ENCODE results near the gene CHD8.

CHD8 gene, protein sequence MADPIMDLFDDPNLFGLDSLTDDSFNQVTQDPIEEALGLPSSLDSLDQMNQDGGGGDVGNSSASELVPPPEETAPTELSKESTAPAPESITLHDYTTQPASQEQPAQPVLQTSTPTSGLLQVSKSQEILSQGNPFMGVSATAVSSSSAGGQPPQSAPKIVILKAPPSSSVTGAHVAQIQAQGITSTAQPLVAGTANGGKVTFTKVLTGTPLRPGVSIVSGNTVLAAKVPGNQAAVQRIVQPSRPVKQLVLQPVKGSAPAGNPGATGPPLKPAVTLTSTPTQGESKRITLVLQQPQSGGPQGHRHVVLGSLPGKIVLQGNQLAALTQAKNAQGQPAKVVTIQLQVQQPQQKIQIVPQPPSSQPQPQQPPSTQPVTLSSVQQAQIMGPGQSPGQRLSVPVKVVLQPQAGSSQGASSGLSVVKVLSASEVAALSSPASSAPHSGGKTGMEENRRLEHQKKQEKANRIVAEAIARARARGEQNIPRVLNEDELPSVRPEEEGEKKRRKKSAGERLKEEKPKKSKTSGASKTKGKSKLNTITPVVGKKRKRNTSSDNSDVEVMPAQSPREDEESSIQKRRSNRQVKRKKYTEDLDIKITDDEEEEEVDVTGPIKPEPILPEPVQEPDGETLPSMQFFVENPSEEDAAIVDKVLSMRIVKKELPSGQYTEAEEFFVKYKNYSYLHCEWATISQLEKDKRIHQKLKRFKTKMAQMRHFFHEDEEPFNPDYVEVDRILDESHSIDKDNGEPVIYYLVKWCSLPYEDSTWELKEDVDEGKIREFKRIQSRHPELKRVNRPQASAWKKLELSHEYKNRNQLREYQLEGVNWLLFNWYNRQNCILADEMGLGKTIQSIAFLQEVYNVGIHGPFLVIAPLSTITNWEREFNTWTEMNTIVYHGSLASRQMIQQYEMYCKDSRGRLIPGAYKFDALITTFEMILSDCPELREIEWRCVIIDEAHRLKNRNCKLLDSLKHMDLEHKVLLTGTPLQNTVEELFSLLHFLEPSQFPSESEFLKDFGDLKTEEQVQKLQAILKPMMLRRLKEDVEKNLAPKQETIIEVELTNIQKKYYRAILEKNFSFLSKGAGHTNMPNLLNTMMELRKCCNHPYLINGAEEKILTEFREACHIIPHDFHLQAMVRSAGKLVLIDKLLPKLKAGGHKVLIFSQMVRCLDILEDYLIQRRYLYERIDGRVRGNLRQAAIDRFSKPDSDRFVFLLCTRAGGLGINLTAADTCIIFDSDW (N-terminal part only)

GRCh38 chr14:21455912-21456667, at the start of gene CHD8:
TSS of gene CHD8 (minus strand) at chr14:21456123. CDS start at chr14:21431643, 24,480 bp downstream.
- H4K20me1 ChIP-seq (ENCODE audit: insufficient read depth, low read length): no peaks in the 10 kb centered on the region
- peak within 1 kb of the TSS; percentile 87 for H3K9ac ChIP-seq (ENCODE audit: low read length)
- H3K9me2 ChIP-seq (ENCODE audit: low read depth, low read length): no peaks in the 10 kb centered on the region
- H3K79me2 ChIP-seq (ENCODE audit: insufficient read depth, low read length): peaks cover 45% of the 10 kb centered on the region
- peaks cover 28% of the 10 kb centered on the region for H3K4me1 ChIP-seq (ENCODE audit: insufficient read depth, low read length, severe bottlenecking)
- peak within 1 kb of the TSS; percentile 94 for H3K4me2 ChIP-seq (ENCODE audit: low read length)
- H3F3A ChIP-seq (ENCODE audit: insufficient read depth, low read length): peaks cover 6% of the 10 kb centered on the region; the same call in 1 of the 2 replicates
- peak within 1 kb of the TSS; percentile 76; the same call in 1 of the 2 replicates for H2AFZ ChIP-seq (ENCODE audit: low read length)
- no peak for TF ChIP-seq EZH2 (IDR thresholded peaks at IDR 0.05; ENCODE audit: borderline replicate concordance, low read length)
- peak; percentile 71 for TF ChIP-seq CTCF (IDR thresholded peaks at IDR 0.05; ENCODE audit: low read length)
- no peaks in the 10 kb centered on the region for H3K9me3 ChIP-seq (ENCODE audit: low read length)
- H3K27ac ChIP-seq (ENCODE audit: low read depth, low read length, poor library complexity, severe bottlenecking): peak within 1 kb of the TSS; percentile 91
- H3K36me3 ChIP-seq (ENCODE audit: insufficient read depth, low read length): peaks cover 22% of the 10 kb centered on the region
- H3K27me3 ChIP-seq (ENCODE audit: insufficient read depth, low read length): no peaks in the 10 kb centered on the region
- peak within 1 kb of the TSS; percentile 85 for H3K4me3 ChIP-seq (ENCODE audit: low read depth, low read length, poor library complexity, severe bottlenecking)

DNA sequence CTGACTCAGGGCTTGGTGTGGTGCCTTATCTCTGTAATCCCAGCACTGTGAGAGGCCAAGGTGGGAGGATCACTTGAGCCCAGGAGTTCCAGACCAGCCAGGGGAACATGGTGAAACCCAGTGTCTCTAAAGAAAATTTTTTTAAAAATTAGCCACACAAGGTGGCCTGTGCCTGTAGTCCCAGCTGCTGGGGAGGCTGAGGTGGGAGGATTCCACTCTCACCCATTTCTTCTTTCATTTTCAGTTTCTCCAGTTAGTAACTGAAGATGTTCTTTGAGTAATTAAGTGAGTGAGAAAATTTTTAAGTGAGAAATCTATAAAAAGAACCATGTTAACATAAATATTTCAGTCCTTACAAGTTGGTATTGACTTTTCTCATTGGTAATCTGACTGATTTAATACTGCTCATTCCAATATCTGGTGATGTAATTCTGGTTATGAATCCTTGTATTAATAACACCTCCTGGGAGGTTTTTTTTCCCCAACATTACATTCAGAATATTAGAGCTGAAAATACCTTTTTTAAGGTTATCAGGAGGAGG, 49.2 kb upstream of the CHD8 start:
- H3K4me3 ChIP-seq (ENCODE audit: low read depth, low read length, poor library complexity, severe bottlenecking): no peak overlapping the region
- no peak overlapping the region for H3K9ac ChIP-seq (ENCODE audit: low read length)
- H3K27me3 ChIP-seq (ENCODE audit: insufficient read depth, low read length): no peaks in the 10 kb centered on the region
- peaks cover 10% of the 10 kb centered on the region for H3K4me1 ChIP-seq (ENCODE audit: insufficient read depth, low read length, severe bottlenecking)
- no peaks in the 10 kb centered on the region for H3F3A ChIP-seq (ENCODE audit: insufficient read depth, low read length)
- H3K4me2 ChIP-seq (ENCODE audit: low read length): no peak overlapping the region
- H2AFZ ChIP-seq (ENCODE audit: low read length): no peak overlapping the region
- H3K9me3 ChIP-seq (ENCODE audit: low read length): no peaks in the 10 kb centered on the region
- peaks cover 65% of the 10 kb centered on the region for H3K36me3 ChIP-seq (ENCODE audit: insufficient read depth, low read length)
- TF ChIP-seq EZH2 (IDR thresholded peaks at IDR 0.05; ENCODE audit: borderline replicate concordance, low read length): no peak
- no peak for TF ChIP-seq CTCF (IDR thresholded peaks at IDR 0.05; ENCODE audit: low read length)
- no peaks in the 10 kb centered on the region for H4K20me1 ChIP-seq (ENCODE audit: insufficient read depth, low read length)
- peaks cover 29% of the 10 kb centered on the region for H3K79me2 ChIP-seq (ENCODE audit: insufficient read depth, low read length)
- no peak overlapping the region for H3K27ac ChIP-seq (ENCODE audit: low read depth, low read length, poor library complexity, severe bottlenecking)
- H3K9me2 ChIP-seq (ENCODE audit: low read depth, low read length): no peaks in the 10 kb centered on the region

Data from OCI-LY1 (cell line).